Measurements from ENCODE around the gene KRTAP4-4.
"Not testable (repeated sequence)": the region's sequence is repeated elsewhere in the genome, so short reads cannot be mapped to it uniquely, and the experiment has no call there.

Gene KRTAP4-4

GRCh38 chr17:41147531-41148204 is 12.9 kb downstream of the KRTAP4-4 start:
- no peak for DNase-seq

- DNase-seq, result no peak
Observed at GRCh38 chr17:41145261-41145660, 15.3 kb downstream of the KRTAP4-4 start.

GRCh38 chr17:41144846-41145245 is 15.7 kb downstream of the KRTAP4-4 start:
- no peak for DNase-seq

- no peak for DNase-seq
Observed at GRCh38 chr17:41141361-41141760, 19.2 kb downstream of the KRTAP4-4 start.

- DNase-seq, result no peak
Observed at GRCh38 chr17:41140360-41141131, 20.0 kb downstream of the KRTAP4-4 start, which contains the start of gene KRTAP4-6. Gene KRTAP4-6 (minus strand): TSS chr17:41140544. CDS start chr17:41140487, 57 bp downstream.

GRCh38 chr17:41139865-41140264 is 20.7 kb downstream of the KRTAP4-4 start:
- not testable (repeated sequence) for DNase-seq

- DNase-seq, result no peak
Observed at GRCh38 chr17:41133880-41134735, 26.4 kb downstream of the KRTAP4-4 start.

- DNase-seq, result no peak
Observed at GRCh38 chr17:41131979-41132378, 28.6 kb downstream of the KRTAP4-4 start.

GRCh38 chr17:41127371-41127770 is 33.2 kb downstream of the KRTAP4-4 start:
- no peak for DNase-seq

- DNase-seq, result no peak
Observed at GRCh38 chr17:41126412-41126811, 34.1 kb downstream of the KRTAP4-4 start.

GRCh38 chr17:41125064-41125463 is 35.5 kb downstream of the KRTAP4-4 start:
- DNase-seq, result no peak

GRCh38 chr17:41123991-41124371 is 36.6 kb downstream of the KRTAP4-4 start, which contains the start of gene KRTAP4-12:
Gene KRTAP4-12 (minus strand): TSS chr17:41124182. CDS start chr17:41124122, 60 bp downstream.
- not testable (repeated sequence) for DNase-seq

- DNase-seq, result not testable (repeated sequence)
Observed at GRCh38 chr17:41123292-41123990, 37.1 kb downstream of the KRTAP4-4 start.

GRCh38 chr17:41121742-41122141 is 38.8 kb downstream of the KRTAP4-4 start:
- DNase-seq, result no peak

GRCh38 chr17:41119696-41120690 is 40.6 kb downstream of the KRTAP4-4 start:
- DNase-seq, result peak; percentile 24 to 35

- DNase-seq, result no peak
Observed at GRCh38 chr17:41118721-41119120, 41.8 kb downstream of the KRTAP4-4 start.

- not testable (repeated sequence) for DNase-seq
Observed at GRCh38 chr17:41117846-41118386, 42.6 kb downstream of the KRTAP4-4 start, which contains the start of gene KRTAP4-11. Gene KRTAP4-11 (minus strand): TSS chr17:41118373. CDS start chr17:41118315, 58 bp downstream.

GRCh38 chr17:41116297-41116696 is 44.3 kb downstream of the KRTAP4-4 start:
- peak in 1 of 2 donors; percentile 33 for DNase-seq

- no peak for DNase-seq
Observed at GRCh38 chr17:41111151-41111885, 49.2 kb downstream of the KRTAP4-4 start.

All from CD4-positive, alpha-beta T cell treated with Interferon alpha-2 for 1 hour (primary cell).